IMR-90 (cell line): ENCODE results near the gene TXNDC16. TPM values are rescaled to one million over a fixed set of nuclear protein-coding genes. Genes with fewer than 3 reads are reported as not detected.

Experiments used
- ATAC-seq: fragments of 200-7000 bp; cut with Tn5 transposase; 2 replicates; pipeline ENCODE4 v1.9.1; 2020; ENCODE audit warnings: low read depth, mild to moderate bottlenecking, moderate library complexity
- BruUV-seq: library from RNA; stranded (reverse); fragments of 400-500 nt; replicated peaks from 2 replicates; lab custom pipeline; 2021; lab: Mats Ljungman, UMichigan
- CTCF ChIA-PET: fragments of 300-600 bp; formaldehyde crosslinking; extraction: SDS; loops from one replicate; lab custom pipeline; 2021; ENCODE audit warnings: antibody characterized with exemption; lab: Yijun Ruan, JAX
- POLR2A ChIA-PET: fragments of 300-600 bp; sonication (Branson Sonifier 250); formaldehyde crosslinking; loops from one replicate; lab custom pipeline; 2022; ENCODE audit warnings: antibody characterized with exemption; ENCODE audit not compliant: unreplicated experiment; lab: Charles Lee
- DNase-seq: peaks from one replicate; pipeline ENCODE4 v3.0.0; 2013
- H2AFZ ChIP-seq: replicated peaks from 2 replicates; pipeline ENCODE3; 2013; ENCODE audit warnings: low read length, mild to moderate bottlenecking; ENCODE audit not compliant: poor library complexity
- H2AK5ac ChIP-seq: 2 replicates; pipeline ENCODE4 v1.6.1; 2013; ENCODE audit warnings: low read depth, low read length, inconsistent platforms
- H2AK9ac ChIP-seq: replicated peaks from 2 replicates; pipeline ENCODE3; 2013; ENCODE audit warnings: mild to moderate bottlenecking, low read depth, low read length, moderate library complexity; ENCODE audit not compliant: poor library complexity
- H2BK120ac ChIP-seq: 2 replicates; pipeline ENCODE4 v1.6.1; 2013; ENCODE audit warnings: low read depth, low read length, inconsistent platforms
- H2BK15ac ChIP-seq: 3 replicates; pipeline ENCODE4 v1.6.1; 2013; ENCODE audit warnings: low read depth, low read length, inconsistent platforms
- H2BK20ac ChIP-seq: 2 replicates; pipeline ENCODE4 v1.6.1; 2013; ENCODE audit warnings: low read depth, mild to moderate bottlenecking, inconsistent platforms, low read length, moderate library complexity
- H2BK5ac ChIP-seq: 2 replicates; pipeline ENCODE4 v1.6.1; 2013; ENCODE audit warnings: mild to moderate bottlenecking, low read depth, low read length, inconsistent platforms; ENCODE audit not compliant: poor library complexity, severe bottlenecking
- H3K14ac ChIP-seq: replicated peaks from 2 replicates; pipeline ENCODE4 v1.6.1; 2013; ENCODE audit warnings: low read depth, low read length, inconsistent platforms
- H3K18ac ChIP-seq: 2 replicates; pipeline ENCODE4 v1.6.1; 2013; ENCODE audit warnings: low read depth, low read length, control low read depth
- H3K23ac ChIP-seq: 2 replicates; pipeline ENCODE4 v1.6.1; 2013; ENCODE audit warnings: low read depth, low read length, inconsistent platforms
- H3K27ac ChIP-seq: 2 replicates; pipeline ENCODE4 v1.5.1; 2013; ENCODE audit warnings: mild to moderate bottlenecking, control low read depth, low read length; ENCODE audit not compliant: insufficient read depth
- H3K27me3 ChIP-seq: 2 replicates; pipeline ENCODE4 v1.6.1; 2013; ENCODE audit warnings: low read length; ENCODE audit not compliant: control insufficient read depth, insufficient read depth
- H3K36me3 ChIP-seq: 2 replicates; pipeline ENCODE4 v1.6.1; 2013; ENCODE audit warnings: low read length, mixed read lengths; ENCODE audit not compliant: control insufficient read depth, insufficient read depth
- H3K4ac ChIP-seq: 2 replicates; pipeline ENCODE4 v1.6.1; 2013; ENCODE audit warnings: low read depth, low read length, inconsistent platforms
- H3K4me1 ChIP-seq: 2 replicates; pipeline ENCODE4 v1.6.1; 2013; ENCODE audit warnings: low read length, mixed read lengths; ENCODE audit not compliant: control insufficient read depth, insufficient read depth
- H3K4me2 ChIP-seq: 2 replicates; pipeline ENCODE4 v1.6.1; 2013; ENCODE audit warnings: low read depth, mild to moderate bottlenecking, control low read depth, low read length, moderate library complexity
- H3K4me3 ChIP-seq: 2 replicates; pipeline ENCODE4 v1.5.1; 2013; ENCODE audit warnings: low read depth, mild to moderate bottlenecking, control low read depth, low read length, moderate library complexity; ENCODE audit not compliant: insufficient read depth
- H3K56ac ChIP-seq: 2 replicates; pipeline ENCODE4 v1.6.1; 2013; ENCODE audit warnings: low read length, inconsistent platforms; ENCODE audit not compliant: insufficient read depth; ENCODE audit errors: extremely low read depth
- H3K79me1 ChIP-seq, 2 experiments: 2 replicates each; pipeline ENCODE4 v1.6.1; 2013; ENCODE audit warnings: low read length in 2 of 2, inconsistent platforms in 1 of 2, low read depth in 1 of 2
- H3K9ac ChIP-seq: 2 replicates; pipeline ENCODE4 v1.6.1; 2013; ENCODE audit warnings: low read depth, low read length, control low read depth
- H3K9me1 ChIP-seq: 2 replicates; pipeline ENCODE4 v1.6.1; 2013; ENCODE audit warnings: low read length, inconsistent platforms; ENCODE audit not compliant: insufficient read depth
- H3K9me3 ChIP-seq: 2 replicates; pipeline ENCODE4 v1.6.1; 2013; ENCODE audit warnings: low read length; ENCODE audit not compliant: control insufficient read depth, insufficient read depth
- H4K20me1 ChIP-seq: 2 replicates; pipeline ENCODE4 v1.6.1; 2013; ENCODE audit warnings: low read length, inconsistent platforms; ENCODE audit not compliant: insufficient read depth
- H4K5ac ChIP-seq: 2 replicates; pipeline ENCODE4 v1.6.1; 2013; ENCODE audit warnings: mild to moderate bottlenecking, low read depth, low read length, control low read depth
- H4K8ac ChIP-seq, 2 experiments: 2 replicates each; pipeline ENCODE4 v1.6.1; 2013; ENCODE audit warnings: low read depth in 2 of 2, low read length in 2 of 2, control low read depth in 1 of 2, inconsistent platforms in 1 of 2
- H4K91ac ChIP-seq: 2 replicates; pipeline ENCODE4 v1.6.1; 2013; ENCODE audit warnings: low read depth, low read length, inconsistent platforms; ENCODE audit not compliant: insufficient read depth
- BHLHE40 ChIP-seq: fragments of 150-350 bp; IDR thresholded peaks from 2 replicates; pipeline ENCODE4 v1.6.1; 2016; ENCODE audit warnings: mild to moderate bottlenecking, low read depth, low read length
- CEBPB ChIP-seq: IDR thresholded peaks from 2 replicates; pipeline ENCODE4 v1.6.1; 2012; ENCODE audit warnings: low read depth, low read length, improper control_type of control experiment
- CHD1 ChIP-seq: IDR thresholded peaks from 2 replicates; pipeline ENCODE4 v1.6.1; 2012; ENCODE audit warnings: low read depth, low read length, improper control_type of control experiment
- FOS ChIP-seq: fragments of 150-350 bp; IDR thresholded peaks from 2 replicates; pipeline ENCODE4 v1.6.1; 2016; ENCODE audit warnings: low read depth, low read length
- MAFK ChIP-seq: IDR thresholded peaks from 2 replicates; pipeline ENCODE4 v1.6.1; 2012; ENCODE audit warnings: low read depth, low read length, improper control_type of control experiment
- MAZ ChIP-seq: IDR thresholded peaks from 2 replicates; pipeline ENCODE4 v1.6.1; 2012; ENCODE audit warnings: low read depth, mild to moderate bottlenecking, low read length, improper control_type of control experiment, moderate library complexity, borderline replicate concordance
- MXI1 ChIP-seq: IDR thresholded peaks from 2 replicates; pipeline ENCODE4 v1.6.1; 2012; ENCODE audit warnings: low read depth, mild to moderate bottlenecking, low read length, moderate library complexity, borderline replicate concordance
- NFE2L2 ChIP-seq: fragments of 150-350 bp; IDR thresholded peaks from 2 replicates; pipeline ENCODE4 v1.6.1; 2016; ENCODE audit warnings: low read depth, mild to moderate bottlenecking, low read length
- POLR2A ChIP-seq: IDR thresholded peaks from 2 replicates; pipeline ENCODE4 v1.6.1; 2012; ENCODE audit warnings: mild to moderate bottlenecking, low read depth, low read length
- RAD21 ChIP-seq: IDR thresholded peaks from 2 replicates; pipeline ENCODE4 v1.6.1; 2012; ENCODE audit warnings: low read length, improper control_type of control experiment
- RCOR1 ChIP-seq: IDR thresholded peaks from 2 replicates; pipeline ENCODE4 v1.6.1; 2012; ENCODE audit warnings: mild to moderate bottlenecking, low read length, improper control_type of control experiment; ENCODE audit not compliant: insufficient replicate concordance
- RFX5 ChIP-seq: IDR thresholded peaks from 2 replicates; pipeline ENCODE4 v1.8.0; 2012; ENCODE audit warnings: low read depth, mild to moderate bottlenecking, low read length, moderate library complexity
- SMC3 ChIP-seq: fragments of 150-350 bp; IDR thresholded peaks from 2 replicates; pipeline ENCODE4 v1.6.1; 2016; ENCODE audit warnings: low read depth, mild to moderate bottlenecking, antibody characterized with exemption, low read length, moderate library complexity
- WGBS, 2 experiments: methylation state at CpG; one replicate each; pipeline versions ENCODE4 v1.1.5 to v1.1.7; 2013; ENCODE audit warnings: missing lambda C conversion rate in 2 of 2; ENCODE audit not compliant: insufficient read length in 1 of 2; ENCODE audit errors: extremely low coverage in 2 of 2; 5-methylcytosine and 5-hydroxymethylcytosine counted together
- dilution Hi-C: fragments of 300-500 bp; cut with HindIII; formaldehyde crosslinking; loops from one replicate; pipeline ENCODE4 v1.14.3; 2018; ENCODE audit warnings: low sequenced_read_pairs; ENCODE audit not compliant: unreplicated experiment
- in situ Hi-C: fragments of 300-500 bp; cut with MboI; formaldehyde crosslinking; loops from 3 replicates; pipeline ENCODE4 v1.14.3; 2019; ENCODE audit warnings: low sequenced_read_pairs, inconsistent platforms, mixed read lengths
- intact Hi-C: fragments of 100-400 bp; cut with micrococcal nuclease; formaldehyde crosslinking; loops from 2 replicates; pipeline ENCODE4 v1.10.0; 2022
- polyA plus RNA-seq, 3 experiments: library from polyadenylated mRNA; depleted of rRNA; stranded (reverse); fragments of >200 nt; gene quantifications; 2 replicates each; pipeline ENCODE4 v1.2.3, GENCODE V29; 2012; ENCODE audit warnings: low replicate concordance in 1 of 3
- total RNA-seq: library from RNA; depleted of rRNA; stranded (reverse); fragments of >200 nt; gene quantifications from 2 replicates; pipeline ENCODE4 v1.2.3, GENCODE V29; 2012
- TF ChIP-seq, protein P1 (sequence below): conservative IDR thresholded peaks from 2 replicates; pipeline ENCODE4 v1.5.1; 2012; ENCODE audit warnings: mild to moderate bottlenecking, low read depth, low read length, improper control_type of control experiment
- TF ChIP-seq, protein P2 (sequence below): fragments of 150-350 bp; IDR thresholded peaks from 2 replicates; pipeline ENCODE4 v1.6.1; 2017; ENCODE audit warnings: mild to moderate bottlenecking, antibody characterized with exemption, low read length, low read depth
- TF ChIP-seq, protein P3 (sequence below): fragments of 150-350 bp; IDR thresholded peaks from 2 replicates; pipeline ENCODE4 v1.6.1; 2016; ENCODE audit warnings: low read depth, mild to moderate bottlenecking, low read length, moderate library complexity, borderline replicate concordance

TXNDC16 gene
- total and polyA plus RNA-seq, 2 of the 4 experiments (the other 2 are of a cell fraction) = 1.4 TPM

DNA sequence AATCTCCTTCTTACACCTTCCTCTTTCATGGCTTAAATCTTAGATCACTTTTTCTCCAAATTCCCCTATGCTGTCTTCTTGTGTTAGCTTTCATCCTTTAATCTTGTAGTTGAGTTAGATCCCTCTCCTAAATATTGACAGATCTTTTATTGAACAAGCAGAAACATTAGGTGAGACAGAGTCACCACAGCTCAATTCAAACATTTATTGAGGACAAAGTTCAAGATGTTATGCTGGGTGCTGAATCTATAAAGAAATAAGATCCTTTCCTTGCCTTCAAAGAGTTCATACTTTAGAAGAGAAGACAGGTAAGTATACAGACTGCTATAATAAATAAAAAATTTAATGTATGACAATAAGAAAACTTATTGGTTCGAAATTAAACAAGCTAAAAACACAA is 109.7 kb downstream of the TXNDC16 start:
- no peak overlapping the region for H3K23ac ChIP-seq
- H3K79me1 ChIP-seq = no peaks in the 10 kb centered on the region
- H2BK20ac ChIP-seq = no peak overlapping the region
- H3K56ac ChIP-seq = no peak overlapping the region
- no peaks in the 10 kb centered on the region for H4K20me1 ChIP-seq
- in situ Hi-C loops (no loop called here), intact Hi-C loops (no loop called here), dilution Hi-C loops (no loop called here)
- no peak overlapping the region for H4K8ac ChIP-seq
- no peaks in the 10 kb centered on the region for H3K27me3 ChIP-seq
- BruUV-seq = no TSS peak
- CTCF ChIA-PET = interaction anchor here (1.3 kb wide), 1 partner anchor 20 kb away, joined by 6 read pairs; no protein-coding TSS in a partner anchor
- no peak for DNase-seq
- 80% methylated on average over 1 of the region's 1 CpG; no CpG with 5 or more reads in 1 of the 2 experiments for WGBS, 2 experiments
- H2AK9ac ChIP-seq = no peak overlapping the region
- no peak overlapping the region for H3K27ac ChIP-seq
- H2BK5ac ChIP-seq = no peak overlapping the region
- H3K18ac ChIP-seq = no peak overlapping the region
- H3K36me3 ChIP-seq = no peaks in the 10 kb centered on the region
- H2BK15ac ChIP-seq = no peak overlapping the region
- no peak overlapping the region for H3K4me3 ChIP-seq
- POLR2A ChIA-PET = interaction anchor here (0.7 kb wide), 1 partner anchor 374 kb away, joined by 3 read pairs; the partner anchor contains the start of gene NID2
- no peak overlapping the region for H3K4ac ChIP-seq
- no peak overlapping the region for H3K9ac ChIP-seq
- no peak overlapping the region for H3K4me2 ChIP-seq
- H4K91ac ChIP-seq = no peak overlapping the region
- H2BK120ac ChIP-seq = no peak overlapping the region
- ATAC-seq = no peak
- no peak overlapping the region for H2AK5ac ChIP-seq
- TF ChIP-seq CEBPB (no peak), RFX5 (no peak), RCOR1 (no peak), FOS (no peak), MXI1 (no peak), MAZ (no peak), SMC3 (no peak), POLR2A (no peak), CHD1 (no peak), NFE2L2 (no peak), BHLHE40 (no peak), RAD21 (no peak), MAFK (no peak)
- TF ChIP-seq, protein P1, sequence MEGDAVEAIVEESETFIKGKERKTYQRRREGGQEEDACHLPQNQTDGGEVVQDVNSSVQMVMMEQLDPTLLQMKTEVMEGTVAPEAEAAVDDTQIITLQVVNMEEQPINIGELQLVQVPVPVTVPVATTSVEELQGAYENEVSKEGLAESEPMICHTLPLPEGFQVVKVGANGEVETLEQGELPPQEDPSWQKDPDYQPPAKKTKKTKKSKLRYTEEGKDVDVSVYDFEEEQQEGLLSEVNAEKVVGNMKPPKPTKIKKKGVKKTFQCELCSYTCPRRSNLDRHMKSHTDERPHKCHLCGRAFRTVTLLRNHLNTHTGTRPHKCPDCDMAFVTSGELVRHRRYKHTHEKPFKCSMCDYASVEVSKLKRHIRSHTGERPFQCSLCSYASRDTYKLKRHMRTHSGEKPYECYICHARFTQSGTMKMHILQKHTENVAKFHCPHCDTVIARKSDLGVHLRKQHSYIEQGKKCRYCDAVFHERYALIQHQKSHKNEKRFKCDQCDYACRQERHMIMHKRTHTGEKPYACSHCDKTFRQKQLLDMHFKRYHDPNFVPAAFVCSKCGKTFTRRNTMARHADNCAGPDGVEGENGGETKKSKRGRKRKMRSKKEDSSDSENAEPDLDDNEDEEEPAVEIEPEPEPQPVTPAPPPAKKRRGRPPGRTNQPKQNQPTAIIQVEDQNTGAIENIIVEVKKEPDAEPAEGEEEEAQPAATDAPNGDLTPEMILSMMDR = no peak
- TF ChIP-seq, protein P2, sequence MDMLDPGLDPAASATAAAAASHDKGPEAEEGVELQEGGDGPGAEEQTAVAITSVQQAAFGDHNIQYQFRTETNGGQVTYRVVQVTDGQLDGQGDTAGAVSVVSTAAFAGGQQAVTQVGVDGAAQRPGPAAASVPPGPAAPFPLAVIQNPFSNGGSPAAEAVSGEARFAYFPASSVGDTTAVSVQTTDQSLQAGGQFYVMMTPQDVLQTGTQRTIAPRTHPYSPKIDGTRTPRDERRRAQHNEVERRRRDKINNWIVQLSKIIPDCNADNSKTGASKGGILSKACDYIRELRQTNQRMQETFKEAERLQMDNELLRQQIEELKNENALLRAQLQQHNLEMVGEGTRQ = no peak
- TF ChIP-seq, protein P3, sequence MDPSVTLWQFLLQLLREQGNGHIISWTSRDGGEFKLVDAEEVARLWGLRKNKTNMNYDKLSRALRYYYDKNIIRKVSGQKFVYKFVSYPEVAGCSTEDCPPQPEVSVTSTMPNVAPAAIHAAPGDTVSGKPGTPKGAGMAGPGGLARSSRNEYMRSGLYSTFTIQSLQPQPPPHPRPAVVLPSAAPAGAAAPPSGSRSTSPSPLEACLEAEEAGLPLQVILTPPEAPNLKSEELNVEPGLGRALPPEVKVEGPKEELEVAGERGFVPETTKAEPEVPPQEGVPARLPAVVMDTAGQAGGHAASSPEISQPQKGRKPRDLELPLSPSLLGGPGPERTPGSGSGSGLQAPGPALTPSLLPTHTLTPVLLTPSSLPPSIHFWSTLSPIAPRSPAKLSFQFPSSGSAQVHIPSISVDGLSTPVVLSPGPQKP = no peak
- no peak overlapping the region for H2AFZ ChIP-seq
- H3K4me1 ChIP-seq = no peaks in the 10 kb centered on the region
- no peaks in the 10 kb centered on the region for H3K9me1 ChIP-seq
- no peak overlapping the region for H3K14ac ChIP-seq
- H3K9me3 ChIP-seq = no peaks in the 10 kb centered on the region
- no peak overlapping the region for H4K5ac ChIP-seq
